Measurements from ENCODE around the gene KIF13A.

- TF ChIP-seq, protein P1, sequence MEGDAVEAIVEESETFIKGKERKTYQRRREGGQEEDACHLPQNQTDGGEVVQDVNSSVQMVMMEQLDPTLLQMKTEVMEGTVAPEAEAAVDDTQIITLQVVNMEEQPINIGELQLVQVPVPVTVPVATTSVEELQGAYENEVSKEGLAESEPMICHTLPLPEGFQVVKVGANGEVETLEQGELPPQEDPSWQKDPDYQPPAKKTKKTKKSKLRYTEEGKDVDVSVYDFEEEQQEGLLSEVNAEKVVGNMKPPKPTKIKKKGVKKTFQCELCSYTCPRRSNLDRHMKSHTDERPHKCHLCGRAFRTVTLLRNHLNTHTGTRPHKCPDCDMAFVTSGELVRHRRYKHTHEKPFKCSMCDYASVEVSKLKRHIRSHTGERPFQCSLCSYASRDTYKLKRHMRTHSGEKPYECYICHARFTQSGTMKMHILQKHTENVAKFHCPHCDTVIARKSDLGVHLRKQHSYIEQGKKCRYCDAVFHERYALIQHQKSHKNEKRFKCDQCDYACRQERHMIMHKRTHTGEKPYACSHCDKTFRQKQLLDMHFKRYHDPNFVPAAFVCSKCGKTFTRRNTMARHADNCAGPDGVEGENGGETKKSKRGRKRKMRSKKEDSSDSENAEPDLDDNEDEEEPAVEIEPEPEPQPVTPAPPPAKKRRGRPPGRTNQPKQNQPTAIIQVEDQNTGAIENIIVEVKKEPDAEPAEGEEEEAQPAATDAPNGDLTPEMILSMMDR (IDR thresholded peaks at IDR 0.05) = no peak
- TF ChIP-seq POLR2A (IDR thresholded peaks at IDR 0.05) = no peak
Measured at GRCh38 chr6:17968876-17969275, 18.6 kb downstream of the KIF13A start.

Data from Peyer's patch (tissue), 4 donors.